HG03521 (cell line): ENCODE results near the gene CACNA1H.

Experiments
- ATAC-seq: cut with Tn5 transposase; IDR thresholded peaks from one replicate; pipeline ENCODE4 v1.9.1; 2021; ENCODE audit warnings: mild to moderate bottlenecking, moderate library complexity; ENCODE audit not compliant: unreplicated experiment

CACNA1H gene

GRCh38 chr16:1156055-1156982 is 3.4 kb downstream of the CACNA1H start:
- ATAC-seq: no peak

- ATAC-seq: no peak
Observed at GRCh38 chr16:1156983-1157638, 4.2 kb downstream of the CACNA1H start.

- no peak for ATAC-seq
Observed at GRCh38 chr16:1157639-1158455, 4.9 kb downstream of the CACNA1H start.

- ATAC-seq: no peak
Observed at GRCh38 chr16:1158456-1159324, 5.8 kb downstream of the CACNA1H start.

- ATAC-seq: no peak
Observed at GRCh38 chr16:1159325-1159972, 6.5 kb downstream of the CACNA1H start.

GRCh38 chr16:1159973-1160772 is 7.3 kb downstream of the CACNA1H start:
- ATAC-seq: no peak

- ATAC-seq: no peak
Observed at GRCh38 chr16:1160773-1161348, 8.0 kb downstream of the CACNA1H start.

- no peak for ATAC-seq
Observed at GRCh38 chr16:1162701-1163566, 10.0 kb downstream of the CACNA1H start.

- no peak for ATAC-seq
Observed at GRCh38 chr16:1163567-1164055, 10.7 kb downstream of the CACNA1H start.

- no peak for ATAC-seq
Observed at GRCh38 chr16:1164382-1164781, 11.5 kb downstream of the CACNA1H start.

- ATAC-seq: no peak
Observed at GRCh38 chr16:1164975-1165374, 12.1 kb downstream of the CACNA1H start.

- ATAC-seq: no peak
Observed at GRCh38 chr16:1165511-1165910, 12.6 kb downstream of the CACNA1H start.

GRCh38 chr16:1167276-1168107 is 14.6 kb downstream of the CACNA1H start:
- no peak for ATAC-seq

GRCh38 chr16:1168837-1169236 is 15.9 kb downstream of the CACNA1H start:
- ATAC-seq: no peak

- no peak for ATAC-seq
Observed at GRCh38 chr16:1169285-1170075, 16.6 kb downstream of the CACNA1H start.

- ATAC-seq: no peak
Observed at GRCh38 chr16:1170076-1170418, 17.1 kb downstream of the CACNA1H start.
